Osteocyte (in vitro differentiated cells): ENCODE data around the gene LMAN2. TPM values are rescaled to one million over a fixed set of nuclear protein-coding genes. Genes with fewer than 3 reads are reported as not detected.
A peak's percentile ranks its signal among the peaks of the same experiment; 100 is the strongest.

Experiments used
- DNase-seq: peaks from one replicate; pipeline ENCODE4 v3.0.0; 2021; ENCODE audit warnings: mixed read lengths; ENCODE audit not compliant: unreplicated experiment; ENCODE audit errors: extremely low spot score
- H3K27ac Mint-ChIP-seq: one replicate; pipeline ENCODE4 v1.8.0; 2021; ENCODE audit warnings: mild to moderate bottlenecking, mixed read lengths; ENCODE audit not compliant: unreplicated experiment
- H3K27me3 Mint-ChIP-seq: one replicate; pipeline ENCODE4 v1.8.0; 2021; ENCODE audit warnings: mixed read lengths; ENCODE audit not compliant: unreplicated experiment
- H3K36me3 Mint-ChIP-seq: one replicate; pipeline ENCODE4 v1.8.0; 2021; ENCODE audit warnings: mixed read lengths; ENCODE audit not compliant: unreplicated experiment
- H3K4me1 Mint-ChIP-seq: one replicate; pipeline ENCODE4 v1.8.0; 2021; ENCODE audit warnings: mixed read lengths; ENCODE audit not compliant: unreplicated experiment
- H3K4me3 Mint-ChIP-seq: one replicate; pipeline ENCODE4 v1.8.0; 2021; ENCODE audit warnings: mild to moderate bottlenecking, moderate library complexity, mixed read lengths; ENCODE audit not compliant: unreplicated experiment
- H3K9me3 Mint-ChIP-seq: one replicate; pipeline ENCODE4 v1.8.0; 2021; ENCODE audit warnings: mixed read lengths; ENCODE audit not compliant: unreplicated experiment
- total RNA-seq: library from RNA; stranded (reverse); gene quantifications from 2 replicates; pipeline ENCODE4 v1.2.1, GENCODE V29; 2021
- TF ChIP-seq, protein P1 (sequence below): fragments of 200-600 bp; sonication (generic); IDR thresholded peaks from 2 replicates; pipeline ENCODE4 v1.5.0; 2021; ENCODE audit warnings: antibody characterized with exemption, mild to moderate bottlenecking, moderate library complexity

LMAN2 gene
- total RNA-seq, 1 donor from 2014 or later: 102 TPM

GRCh38 chr5:177329883-177330282 is 21.6 kb downstream of the LMAN2 start:
- Mint-ChIP-seq H3K4me1 (peaks cover 18% of the 10 kb centered on the region), H3K36me3 (peaks cover 32% of the 10 kb centered on the region), H3K27ac (no peak overlapping the region), H3K4me3 (no peak overlapping the region), H3K27me3 (no peaks in the 10 kb centered on the region), H3K9me3 (no peaks in the 10 kb centered on the region)
- TF ChIP-seq, protein P1, sequence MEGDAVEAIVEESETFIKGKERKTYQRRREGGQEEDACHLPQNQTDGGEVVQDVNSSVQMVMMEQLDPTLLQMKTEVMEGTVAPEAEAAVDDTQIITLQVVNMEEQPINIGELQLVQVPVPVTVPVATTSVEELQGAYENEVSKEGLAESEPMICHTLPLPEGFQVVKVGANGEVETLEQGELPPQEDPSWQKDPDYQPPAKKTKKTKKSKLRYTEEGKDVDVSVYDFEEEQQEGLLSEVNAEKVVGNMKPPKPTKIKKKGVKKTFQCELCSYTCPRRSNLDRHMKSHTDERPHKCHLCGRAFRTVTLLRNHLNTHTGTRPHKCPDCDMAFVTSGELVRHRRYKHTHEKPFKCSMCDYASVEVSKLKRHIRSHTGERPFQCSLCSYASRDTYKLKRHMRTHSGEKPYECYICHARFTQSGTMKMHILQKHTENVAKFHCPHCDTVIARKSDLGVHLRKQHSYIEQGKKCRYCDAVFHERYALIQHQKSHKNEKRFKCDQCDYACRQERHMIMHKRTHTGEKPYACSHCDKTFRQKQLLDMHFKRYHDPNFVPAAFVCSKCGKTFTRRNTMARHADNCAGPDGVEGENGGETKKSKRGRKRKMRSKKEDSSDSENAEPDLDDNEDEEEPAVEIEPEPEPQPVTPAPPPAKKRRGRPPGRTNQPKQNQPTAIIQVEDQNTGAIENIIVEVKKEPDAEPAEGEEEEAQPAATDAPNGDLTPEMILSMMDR: no peak
- no peak for DNase-seq

DNA sequence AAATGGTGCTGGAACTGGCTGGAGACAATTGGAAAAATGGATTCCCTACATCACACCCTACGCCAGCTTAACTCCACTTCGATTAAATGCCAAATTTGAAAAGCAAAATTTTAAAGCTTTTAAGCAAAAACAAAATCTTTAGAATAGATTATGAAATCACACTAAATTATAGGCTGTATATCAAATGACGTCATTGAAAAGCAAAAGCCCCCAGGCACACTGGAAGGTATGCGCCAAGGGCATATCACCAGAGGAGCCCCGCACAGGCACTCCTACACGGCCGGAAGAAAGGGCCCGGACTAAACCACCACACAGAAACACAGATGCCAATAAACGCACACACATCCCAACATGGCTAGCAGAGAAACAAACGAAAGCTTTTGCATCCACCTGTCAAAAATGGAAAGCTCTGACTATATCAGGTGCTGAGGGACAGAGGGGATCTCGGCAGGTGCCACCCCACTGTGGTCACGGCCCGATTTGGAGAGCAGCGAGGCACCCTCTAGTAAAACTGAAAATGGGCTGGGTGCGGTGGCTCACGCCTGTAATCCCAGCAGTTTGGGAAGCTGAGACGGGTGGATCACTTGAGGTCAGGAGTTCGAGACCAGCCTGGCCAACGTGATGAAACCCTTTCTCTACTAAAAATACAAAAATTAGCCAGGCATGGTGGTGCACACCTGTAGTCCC is 22.8 kb downstream of the LMAN2 start:
- H3K27me3 Mint-ChIP-seq: no peaks in the 10 kb centered on the region
- no peak for DNase-seq
- H3K27ac Mint-ChIP-seq: peak overlapping the region; percentile 83
- peaks cover 28% of the 10 kb centered on the region for H3K36me3 Mint-ChIP-seq
- TF ChIP-seq, protein P1: no peak
- H3K9me3 Mint-ChIP-seq: no peaks in the 10 kb centered on the region
- H3K4me1 Mint-ChIP-seq: peaks cover 18% of the 10 kb centered on the region
- no peak overlapping the region for H3K4me3 Mint-ChIP-seq

DNA sequence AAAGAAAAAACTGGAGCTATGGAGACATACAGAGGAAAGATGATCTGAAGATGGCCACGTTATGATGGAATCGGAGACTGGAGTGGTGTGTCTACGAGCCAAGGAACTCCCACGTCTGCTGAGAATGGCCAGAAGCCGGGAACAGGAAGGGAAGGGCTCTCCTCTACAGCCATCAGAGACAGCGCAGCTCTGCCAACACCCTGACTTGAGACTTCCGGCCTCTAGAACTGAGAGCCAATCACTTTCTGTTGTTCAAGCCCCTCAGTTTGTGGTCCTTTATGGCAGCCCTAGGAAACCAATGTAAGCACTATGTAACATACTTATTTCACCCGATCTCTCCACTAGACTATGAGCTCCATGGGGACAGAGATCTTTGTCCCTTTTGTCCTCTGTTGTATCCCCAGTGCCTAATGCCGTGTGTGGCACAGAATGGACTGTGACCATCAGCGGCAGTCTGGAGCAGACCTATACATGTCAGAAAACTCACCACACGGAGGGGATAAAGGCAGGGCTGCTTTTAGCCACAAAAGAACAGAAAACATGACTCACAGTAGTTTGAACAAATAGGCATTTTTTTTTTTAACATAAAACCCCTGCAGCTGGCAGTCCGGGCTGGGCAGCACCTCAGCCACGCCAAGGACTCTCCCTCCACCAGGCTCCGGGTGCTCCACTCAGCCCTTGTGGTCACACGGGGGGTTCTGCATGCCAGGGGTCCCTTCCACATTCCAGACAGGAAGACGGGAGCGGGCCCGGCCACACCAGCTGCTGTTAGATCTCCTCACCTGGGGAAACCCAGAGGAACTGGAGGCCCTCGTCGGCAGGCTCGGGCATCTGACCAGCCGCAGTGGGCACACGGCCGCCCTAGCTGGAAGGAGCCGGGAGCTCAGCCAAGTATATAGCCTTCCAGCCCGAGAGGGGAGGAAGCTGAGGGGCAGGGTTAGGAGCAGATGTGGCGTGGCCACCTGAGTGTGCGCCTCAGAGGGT is 23.6 kb downstream of the LMAN2 start:
- no peak for DNase-seq
- Mint-ChIP-seq H3K4me3 (no peak overlapping the region), H3K27ac (peak overlapping the region; percentile 83), H3K27me3 (no peaks in the 10 kb centered on the region), H3K36me3 (peaks cover 20% of the 10 kb centered on the region), H3K9me3 (no peaks in the 10 kb centered on the region), H3K4me1 (peaks cover 18% of the 10 kb centered on the region)
- TF ChIP-seq, protein P1: peak; percentile 7

GRCh38 chr5:177325868-177326381 is 25.5 kb downstream of the LMAN2 start:
- Mint-ChIP-seq H3K4me3 (no peak overlapping the region), H3K36me3 (peaks cover 16% of the 10 kb centered on the region), H3K4me1 (peaks cover 18% of the 10 kb centered on the region), H3K9me3 (no peaks in the 10 kb centered on the region), H3K27ac (no peak overlapping the region), H3K27me3 (no peaks in the 10 kb centered on the region)
- no peak for DNase-seq
- TF ChIP-seq, protein P1: no peak

- peaks cover 8% of the 10 kb centered on the region for H3K4me1 Mint-ChIP-seq
- H3K27ac Mint-ChIP-seq: no peak overlapping the region
- no peak for DNase-seq
- H3K9me3 Mint-ChIP-seq: no peaks in the 10 kb centered on the region
- TF ChIP-seq, protein P1: no peak
- H3K4me3 Mint-ChIP-seq: no peak overlapping the region
- H3K27me3 Mint-ChIP-seq: no peaks in the 10 kb centered on the region
- peaks cover 13% of the 10 kb centered on the region for H3K36me3 Mint-ChIP-seq
These were observed 30.6 kb downstream of the LMAN2 start for GRCh38 chr5:177320879-177321278.
